H1 (cell line): Measurements from ENCODE around the gene TSHZ2. TPM values are rescaled to one million over a fixed set of nuclear protein-coding genes. Genes with fewer than 3 reads are reported as not detected.

Experiments
- CTCF ChIA-PET: fragments of 300-600 bp; sonication (Branson Sonifier 250); formaldehyde crosslinking; loops from one replicate; lab custom pipeline; 2021; ENCODE audit not compliant: partially characterized antibody; lab: Charles Lee
- POLR2A ChIA-PET: fragments of 300-600 bp; sonication (Branson Sonifier 250); formaldehyde crosslinking; loops from one replicate; lab custom pipeline; 2021; ENCODE audit warnings: inconsistent platforms; ENCODE audit not compliant: partially characterized antibody; lab: Charles Lee
- DNase-seq, 2 experiments: peaks; one replicate each; pipeline versions ENCODE4 v3.0.0 to v3.0.0-alpha.2; 2010 to 2022; ENCODE audit warnings: low spot score in 2 of 2, low read depth in 1 of 2, mixed read lengths in 1 of 2
- FAIRE-seq: peaks from 2 replicates; lab custom pipeline; 2011; peaks lifted over from hg19 to GRCh38; lab: Jason Lieb, UNC
- H2AFZ ChIP-seq: 2 replicates; pipeline ENCODE4 v1.8.1; 2012; ENCODE audit warnings: low read length, inconsistent platforms
- H2AK5ac ChIP-seq: 2 replicates; pipeline ENCODE4 v1.6.1; 2013; ENCODE audit warnings: low read depth, low read length
- H2BK120ac ChIP-seq: replicated peaks from 2 replicates; pipeline ENCODE3; 2013; ENCODE audit warnings: low read depth, low read length, inconsistent platforms
- H2BK12ac ChIP-seq: 2 replicates; pipeline ENCODE4 v1.6.1; 2013; ENCODE audit warnings: low read depth, low read length
- H2BK15ac ChIP-seq: 2 replicates; pipeline ENCODE4 v1.6.1; 2013; ENCODE audit warnings: low read length
- H2BK20ac ChIP-seq: 2 replicates; pipeline ENCODE4 v1.6.1; 2013; ENCODE audit warnings: low read length
- H2BK5ac ChIP-seq: 2 replicates; pipeline ENCODE4 v1.6.1; 2013; ENCODE audit warnings: low read depth, low read length
- H3K14ac ChIP-seq: 2 replicates; pipeline ENCODE4 v1.6.1; 2013; ENCODE audit warnings: inconsistent platforms; ENCODE audit not compliant: insufficient read length
- H3K18ac ChIP-seq: 2 replicates; pipeline ENCODE4 v1.6.1; 2013; ENCODE audit warnings: low read length; ENCODE audit errors: extremely low read depth
- H3K23ac ChIP-seq: 2 replicates; pipeline ENCODE4 v1.6.1; 2013; ENCODE audit warnings: inconsistent platforms; ENCODE audit not compliant: insufficient read length
- H3K23me2 ChIP-seq: 2 replicates; pipeline ENCODE4 v1.6.1; 2013; ENCODE audit warnings: low read depth, low read length
- H3K27ac ChIP-seq: 2 replicates; pipeline ENCODE4 v1.6.1; 2011; ENCODE audit warnings: low read depth, low read length, inconsistent platforms
- H3K27me3 ChIP-seq, 4 experiments: replicated peaks in 1 of 4; 1 replicate in 1 of 4; 2 replicates in 3 of 4; pipeline versions ENCODE4 v1.6.1 to v1.8.1; 2011 to 2013; ENCODE audit warnings: low read length in 3 of 4, mild to moderate bottlenecking in 3 of 4, inconsistent platforms in 2 of 4, mixed read lengths in 2 of 4, moderate library complexity in 1 of 4; ENCODE audit not compliant: control insufficient read depth in 3 of 4, insufficient read depth in 3 of 4; ENCODE audit errors: extremely low read depth in 1 of 4
- H3K36me3 ChIP-seq, 4 experiments: 2 replicates each; pipeline versions ENCODE4 v1.6.1 to v1.8.1; 2011 to 2013; ENCODE audit warnings: mild to moderate bottlenecking in 4 of 4, low read length in 3 of 4, moderate library complexity in 2 of 4, control low read depth in 1 of 4, inconsistent platforms in 1 of 4; ENCODE audit not compliant: insufficient read depth in 4 of 4, control insufficient read depth in 2 of 4
- H3K4ac ChIP-seq: replicated peaks from 2 replicates; pipeline ENCODE3; 2013; ENCODE audit warnings: low read length, low read depth, mixed read lengths, inconsistent platforms; ENCODE audit not compliant: insufficient read length
- H3K4me1 ChIP-seq, 4 experiments: replicated peaks in 1 of 4; 1 replicate in 1 of 4; 2 replicates in 3 of 4; pipeline versions ENCODE4 v1.6.1 to v1.8.1; 2011 to 2013; ENCODE audit warnings: low read length in 3 of 4, inconsistent platforms in 2 of 4, mixed read lengths in 1 of 4; ENCODE audit not compliant: insufficient read depth in 4 of 4, control insufficient read depth in 3 of 4
- H3K4me2 ChIP-seq, 2 experiments: 2 replicates each; pipeline versions ENCODE4 v1.6.1 to v1.8.1; 2011 to 2013; ENCODE audit warnings: low read depth in 2 of 2, low read length in 2 of 2, control low read depth in 1 of 2, inconsistent platforms in 1 of 2, mild to moderate bottlenecking in 1 of 2; ENCODE audit not compliant: insufficient read depth in 1 of 2
- H3K4me3 ChIP-seq, 4 experiments: fragments of 200-600, 300-600 bp in 1 of 4; sonication (generic), shearing (Covaris generic), sonication (Bioruptor Twin) in 1 of 4; 2 replicates each; pipeline versions ENCODE4 v1.5.1 to v1.8.1; 2011 to 2016; ENCODE audit warnings: low read length in 4 of 4, low read depth in 3 of 4, control low read depth in 2 of 4, inconsistent platforms in 2 of 4, mild to moderate bottlenecking in 2 of 4, mixed read lengths in 1 of 4, moderate library complexity in 1 of 4; ENCODE audit not compliant: insufficient read depth in 2 of 4; ENCODE audit errors: extremely low read depth in 1 of 4
- H3K56ac ChIP-seq: replicated peaks from 2 replicates; pipeline ENCODE3; 2013; ENCODE audit warnings: low read depth, mild to moderate bottlenecking, mixed read lengths, low read length, inconsistent platforms; ENCODE audit not compliant: insufficient read length
- H3K79me1 ChIP-seq: 2 replicates; pipeline ENCODE4 v1.6.1; 2013; ENCODE audit warnings: low read depth, low read length, control low read depth
- H3K79me2 ChIP-seq, 2 experiments: 2 replicates each; pipeline versions ENCODE4 v1.6.1 to v1.8.1; 2012 to 2013; ENCODE audit warnings: low read length in 2 of 2, mild to moderate bottlenecking in 2 of 2, inconsistent platforms in 1 of 2; ENCODE audit not compliant: insufficient read depth in 2 of 2, control insufficient read depth in 1 of 2
- H3K9ac ChIP-seq, 4 experiments: replicated peaks in 1 of 4; 1 replicate in 1 of 4; 2 replicates in 3 of 4; pipeline versions ENCODE4 v1.6.1 to v1.8.1; 2011 to 2013; ENCODE audit warnings: low read depth in 3 of 4, low read length in 3 of 4, control low read depth in 2 of 4, mild to moderate bottlenecking in 2 of 4, moderate library complexity in 2 of 4, inconsistent platforms in 1 of 4; ENCODE audit errors: extremely low read depth in 1 of 4
- H3K9me3 ChIP-seq, 2 experiments: 2 replicates each; pipeline versions ENCODE4 v1.6.1 to v1.8.1; 2012 to 2013; ENCODE audit warnings: mild to moderate bottlenecking in 2 of 2, moderate library complexity in 2 of 2, control low read depth in 1 of 2, inconsistent platforms in 1 of 2, low read depth in 1 of 2, low read length in 1 of 2, mixed read lengths in 1 of 2; ENCODE audit not compliant: insufficient read depth in 2 of 2
- H4K20me1 ChIP-seq, 2 experiments: replicated peaks in 1 of 2; 2 replicates each; pipeline versions ENCODE3 to v1.8.1; 2011 to 2013; ENCODE audit warnings: inconsistent platforms in 2 of 2, low read length in 2 of 2, mild to moderate bottlenecking in 1 of 2; ENCODE audit not compliant: insufficient read depth in 2 of 2, control insufficient read depth in 1 of 2
- H4K5ac ChIP-seq: 2 replicates; pipeline ENCODE4 v1.6.1; 2013; ENCODE audit warnings: low read length, low read depth, mixed read lengths, inconsistent platforms; ENCODE audit not compliant: insufficient read length
- H4K8ac ChIP-seq: 2 replicates; pipeline ENCODE4 v1.8.0; 2013; ENCODE audit warnings: mild to moderate bottlenecking, moderate library complexity, low read length, inconsistent platforms; ENCODE audit not compliant: insufficient read depth; ENCODE audit errors: extremely low read depth
- H4K91ac ChIP-seq: replicated peaks from 2 replicates; pipeline ENCODE3; 2013; ENCODE audit warnings: low read length, mixed read lengths, inconsistent platforms; ENCODE audit not compliant: insufficient read length
- ASH2L ChIP-seq: fragments of 200-600, 300-600 bp; sonication (generic); IDR thresholded peaks from one replicate; pipeline ENCODE4 v1.7.1; 2017; ENCODE audit warnings: low read length
- BCL11A ChIP-seq, 2 experiments: IDR thresholded peaks; one replicate each; pipeline ENCODE4 v1.6.1; 2011; ENCODE audit warnings: low read depth in 2 of 2, low read length in 2 of 2, mild to moderate bottlenecking in 2 of 2
- GABPA ChIP-seq: IDR thresholded peaks from 2 replicates; pipeline ENCODE4 v1.6.1; 2011; ENCODE audit warnings: mild to moderate bottlenecking, low read length, moderate library complexity, borderline replicate concordance; ENCODE audit not compliant: insufficient read depth
- GTF2F1 ChIP-seq: IDR thresholded peaks from 2 replicates; pipeline ENCODE4 v1.6.1; 2012; ENCODE audit warnings: low read depth, low read length, improper control_type of control experiment, borderline replicate concordance
- JUN ChIP-seq: IDR thresholded peaks from 2 replicates; pipeline ENCODE4 v1.6.1; 2011; ENCODE audit warnings: low read depth, mild to moderate bottlenecking, improper control_type of control experiment, low read length
- KDM4A ChIP-seq: IDR thresholded peaks from one replicate; pipeline ENCODE4 v1.7.1; 2012; ENCODE audit warnings: low read depth, mild to moderate bottlenecking, moderate library complexity, low read length, inconsistent platforms; ENCODE audit not compliant: severe bottlenecking
- KDM5A ChIP-seq: fragments of 200-600 bp; IDR thresholded peaks from 2 replicates; pipeline ENCODE4 v1.7.1; 2012; ENCODE audit warnings: mild to moderate bottlenecking, low read length, inconsistent platforms, mixed read lengths
- NANOG ChIP-seq: IDR thresholded peaks from 2 replicates; pipeline ENCODE4 v1.6.1; 2011; ENCODE audit warnings: low read length, low read depth, mild to moderate bottlenecking, inconsistent platforms; ENCODE audit not compliant: insufficient read depth, poor library complexity, severe bottlenecking
- PHF8 ChIP-seq: fragments of 200-600 bp; sonication (generic); conservative IDR thresholded peaks from 2 replicates; pipeline ENCODE4 v1.7.1; 2012; ENCODE audit warnings: low read depth, mild to moderate bottlenecking, inconsistent platforms, low read length, moderate library complexity
- SIRT6 ChIP-seq: IDR thresholded peaks from one replicate; pipeline ENCODE4 v1.7.1; 2012; ENCODE audit warnings: low read length, inconsistent platforms
- SP2 ChIP-seq: IDR thresholded peaks from 2 replicates; pipeline ENCODE4 v1.6.1; 2012; ENCODE audit warnings: mild to moderate bottlenecking, low read length, inconsistent platforms
- TCF12 ChIP-seq: IDR thresholded peaks from 2 replicates; pipeline ENCODE4 v1.6.1; 2011; ENCODE audit warnings: low read depth, mild to moderate bottlenecking, low read length
- YY1 ChIP-seq: IDR thresholded peaks from 2 replicates; pipeline ENCODE4 v1.6.1; 2011; ENCODE audit warnings: low read depth, mild to moderate bottlenecking, low read length
- WGBS, 2 experiments: shearing (Covaris generic) in 1 of 2; methylation state at CpG; one replicate each; pipeline versions ENCODE4 v1.1.6 to v1.1.7; 2013 to 2015; ENCODE audit warnings: low lambda C conversion rate in 2 of 2, mixed read lengths in 2 of 2, inconsistent platforms in 1 of 2, low coverage in 1 of 2, missing lambda C conversion rate in 1 of 2; ENCODE audit not compliant: insufficient replicate concordance in 2 of 2, insufficient coverage in 1 of 2, insufficient read length in 1 of 2; ENCODE audit errors: extremely low coverage in 1 of 2, missing lambda C conversion rate in 1 of 2; 5-methylcytosine and 5-hydroxymethylcytosine counted together
- polyA plus RNA-seq, 7 experiments: library from polyadenylated mRNA; depleted of rRNA in 3 of 7; stranded (reverse) in 5 of 7; unstranded in 2 of 7; fragments of >200 nt in 5 of 7; fragments of 200-250 nt in 2 of 7; gene quantifications; 1 replicate in 5 of 7; 2 replicates in 1 of 7; 4 replicates in 1 of 7; pipeline versions ENCODE4 v1.2.1 to v1.2.3, GENCODE V29; 2011 to 2013; ENCODE audit warnings: missing spikeins in 2 of 7, mixed read lengths in 2 of 7
- total RNA-seq: library from RNA; stranded (reverse); fragmentation: NEBNext Ultra II Directional; extraction: Animal tissue kit (Norgen Biotek cat#: 25700); gene quantifications from 2 replicates; pipeline ENCODE4 v1.2.1, GENCODE V29; 2021

The TSHZ2 gene
- total and polyA plus RNA-seq, 2 of the 8 experiments (the other 6 are each of a cell fraction or from before 2014, with no cell fraction given): 0.14 to 0.30 TPM

GRCh38 chr20:53419693-53420460, 447.7 kb downstream of the TSHZ2 start:
- no peak overlapping the region for H3K14ac ChIP-seq
- H3K79me1 ChIP-seq: no peaks in the 10 kb centered on the region
- no peak overlapping the region for H3K4me2 ChIP-seq
- no peak overlapping the region for H4K5ac ChIP-seq
- no peak overlapping the region for H2BK15ac ChIP-seq
- H3K4me1 ChIP-seq: no peaks in the 10 kb centered on the region
- H3K4ac ChIP-seq: no peak overlapping the region
- H3K27ac ChIP-seq: no peak overlapping the region
- H3K23me2 ChIP-seq: no peaks in the 10 kb centered on the region; the same call in 1 of the 2 replicates
- WGBS, 2 experiments: 93% methylated on average over 11 of the region's 11 CpGs; no CpG with 5 or more reads in 1 of the 2 experiments
- H4K8ac ChIP-seq: no peak overlapping the region
- H3K4me3 ChIP-seq: no peak overlapping the region
- H3K23ac ChIP-seq: no peak overlapping the region
- H4K20me1 ChIP-seq: no peaks in the 10 kb centered on the region
- H3K56ac ChIP-seq: no peak overlapping the region
- no peaks in the 10 kb centered on the region for H3K27me3 ChIP-seq
- no peak overlapping the region for H2BK12ac ChIP-seq
- no peak overlapping the region for H2AFZ ChIP-seq
- POLR2A ChIA-PET: interaction anchor here (2.2 kb wide), 1 partner anchor 8 kb away, joined by 7 read pairs; no protein-coding TSS in a partner anchor
- H3K36me3 ChIP-seq: no peaks in the 10 kb centered on the region; a peak in 1 of 8 replicates
- H2AK5ac ChIP-seq: no peak overlapping the region
- FAIRE-seq (no peak), DNase-seq (no peak)
- H3K9me3 ChIP-seq: no peaks in the 10 kb centered on the region
- no peak overlapping the region for H4K91ac ChIP-seq
- H3K18ac ChIP-seq: no peak overlapping the region
- no peak overlapping the region for H2BK120ac ChIP-seq
- H2BK5ac ChIP-seq: no peak overlapping the region
- H2BK20ac ChIP-seq: no peak overlapping the region
- CTCF ChIA-PET: interaction anchor here (1.0 to 1.4 kb wide), 7 partner anchors 9 to 211 kb away, joined by 3 to 4 read pairs (median 4); no protein-coding TSS in a partner anchor
- H3K79me2 ChIP-seq: no peaks in the 10 kb centered on the region
- no peak overlapping the region for H3K9ac ChIP-seq
- TF ChIP-seq YY1 (no peak), KDM5A (no peak), JUN (no peak), PHF8 (no peak), GABPA (no peak), GTF2F1 (no peak), SP2 (no peak), SIRT6 (no peak), ASH2L (no peak), KDM4A (no peak), NANOG (no peak), BCL11A (IDR thresholded peaks at IDR 0.05; ENCODE audit: low read depth in 2 of 2, low read length in 2 of 2) (no peak), TCF12 (no peak)
